GM12864 (cell line): ENCODE measurements around the gene RPL23.
A peak's percentile ranks its signal among the peaks of the same experiment; 100 is the strongest.

ENCODE experiments used
- DNase-seq: peaks from one replicate; pipeline ENCODE4 v3.0.0-alpha.2; 2011; ENCODE audit warnings: low read depth
- H3K4me3 ChIP-seq: 2 replicates; pipeline ENCODE4 v1.5.1; 2011; ENCODE audit warnings: mild to moderate bottlenecking, low read depth, low read length, control low read depth
- CTCF ChIP-seq: IDR thresholded peaks from 2 replicates; pipeline ENCODE4 v1.5.1; 2011; ENCODE audit warnings: low read depth, mild to moderate bottlenecking, moderate library complexity, low read length, control low read depth, inconsistent platforms; ENCODE audit errors: missing control alignments

Gene RPL23

GRCh38 chr17:38809828-38810227 lies 43.7 kb downstream of the RPL23 start:
- TF ChIP-seq CTCF: no peak
- no peak for DNase-seq

DNA sequence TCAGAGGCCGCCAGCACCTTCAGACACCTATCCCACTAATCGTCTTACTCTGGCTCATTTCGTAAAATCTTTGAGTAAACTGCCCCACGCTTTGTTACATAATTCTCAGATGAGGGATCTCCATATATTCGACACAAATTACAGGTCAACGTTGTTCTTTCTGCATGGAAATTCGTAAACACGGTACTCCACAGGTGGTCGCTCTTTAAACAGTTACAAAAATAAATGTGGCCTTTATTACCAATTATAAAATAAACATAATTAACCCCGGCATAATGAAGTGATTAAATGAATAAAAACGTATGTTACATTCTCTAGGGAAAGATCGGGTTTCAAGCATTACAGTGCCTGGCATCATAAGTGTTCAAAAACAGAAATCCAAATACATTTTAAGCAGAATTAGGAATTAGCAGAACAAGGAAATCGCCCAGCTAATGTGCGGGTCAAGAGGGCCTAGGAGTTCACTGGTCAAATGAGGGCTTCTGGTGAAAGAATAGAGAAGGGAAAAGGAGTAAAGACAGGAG lies 53.2 kb downstream of the RPL23 start:
- no peak for TF ChIP-seq CTCF
- no peak for DNase-seq
- H3K4me3 ChIP-seq: peak overlapping the region; percentile 85

More at GRCh38 chr17:38809828-38810227, 43.7 kb downstream of the RPL23 start:
- no peak overlapping the region for H3K4me3 ChIP-seq

DNA sequence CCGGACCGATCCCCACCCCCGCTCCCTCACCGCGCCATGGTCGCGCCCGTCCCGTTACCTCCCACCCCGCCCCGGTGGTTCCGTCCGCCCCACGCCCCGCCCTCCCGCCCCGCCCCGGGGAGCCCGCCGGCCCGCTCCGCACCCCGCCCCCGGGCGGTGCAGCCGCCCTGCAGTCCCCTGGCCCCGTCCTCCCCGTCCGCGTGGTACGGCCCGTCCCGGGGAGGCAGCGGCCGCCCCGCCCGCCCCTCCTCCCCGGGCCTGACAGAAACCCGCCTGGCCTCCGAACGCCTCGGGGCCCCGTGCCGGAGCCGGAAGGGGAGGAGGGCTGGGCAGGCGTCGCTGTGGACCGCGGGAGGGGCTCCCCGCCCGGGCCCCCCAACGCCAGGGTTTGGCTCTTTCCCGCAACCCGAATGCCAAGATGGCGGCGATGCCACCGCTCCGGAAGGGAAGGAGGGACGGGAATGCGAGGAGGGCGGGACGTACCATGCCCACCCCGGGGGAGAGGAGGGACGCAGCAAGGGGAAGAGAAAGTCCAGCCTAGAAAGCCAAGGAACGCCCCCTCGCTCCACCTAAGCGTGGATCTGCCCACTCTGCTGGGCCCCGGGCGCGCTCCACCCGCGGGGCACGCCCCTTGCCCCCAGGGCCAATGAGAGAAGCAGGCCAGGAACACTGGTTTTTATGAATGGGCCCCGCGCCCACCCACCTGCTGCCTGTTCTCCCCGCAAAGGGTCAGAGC lies 53.9 kb downstream of the RPL23 start, which contains the start of gene PIP4K2B:
Gene PIP4K2B, minus strand, starts transcription at position 56 of the 736 bp plus-strand sequence. CDS start 132 bp downstream, outside the sequence.
- no peak for TF ChIP-seq CTCF
- H3K4me3 ChIP-seq: peak within 1 kb of the TSS; percentile 95
- peak; percentile 94 for DNase-seq

- DNase-seq: peak; percentile 16
- H3K4me3 ChIP-seq: peak overlapping the region; percentile 95
- TF ChIP-seq CTCF: no peak
Observed at GRCh38 chr17:38798614-38799500, 54.7 kb downstream of the RPL23 start.
